K562 (cell line): ENCODE results near the gene SEC14L5. TPM values are rescaled to one million over a fixed set of nuclear protein-coding genes. Genes with fewer than 3 reads are reported as not detected.

ENCODE experiments used
- ATAC-seq: fragments of 200-7000 bp; cut with Tn5 transposase; 3 replicates; pipeline ENCODE4 v1.9.1; 2020; ENCODE audit warnings: moderate library complexity
- BruUV-seq: library from RNA; stranded (reverse); fragments of 400-500 nt; replicated peaks from 2 replicates; lab custom pipeline; 2021; lab: Mats Ljungman, UMichigan
- CTCF ChIA-PET: fragments of 300-600 bp; formaldehyde crosslinking; extraction: SDS; loops from one replicate; lab custom pipeline; 2021; ENCODE audit warnings: low intra/inter-chr PET ratio; lab: Yijun Ruan, JAX
- POLR2A ChIA-PET: fragments of 300-600, 350-650 bp; sonication (Branson Sonifier 250); formaldehyde crosslinking; extraction: SDS; loops from one replicate; lab custom pipeline; 2021; ENCODE audit warnings: antibody characterized with exemption, inconsistent platforms; lab: Yijun Ruan, JAX
- DNase-seq, 4 experiments: peaks; one replicate each; pipeline versions ENCODE4 v3.0.0 to v3.0.0-alpha.2; 2011 to 2018; ENCODE audit warnings: low spot score in 3 of 4, mixed read lengths in 3 of 4; ENCODE audit errors: extremely low read depth in 1 of 4
- FAIRE-seq: peaks from 2 replicates; lab custom pipeline; 2011; peaks lifted over from hg19 to GRCh38; lab: Jason Lieb, UNC
- H2AFZ ChIP-seq: 2 replicates; pipeline ENCODE4 v1.6.0; 2011; ENCODE audit warnings: low read depth, low read length, control low read depth, inconsistent platforms
- H3K27ac ChIP-seq: fragments of 200-600 bp; 3 replicates; pipeline ENCODE4 v1.8.0; 2011; ENCODE audit warnings: low read depth, mild to moderate bottlenecking, control low read depth, inconsistent platforms, low read length, moderate library complexity, mixed read lengths; ENCODE audit errors: extremely low read depth
- H3K27me3 ChIP-seq, 2 experiments: fragments of 300-600 bp in 1 of 2; 2 replicates in 1 of 2; 3 replicates in 1 of 2; pipeline versions ENCODE4 v1.6.0 to v1.8.0; 2011; ENCODE audit warnings: inconsistent platforms in 2 of 2, low read length in 2 of 2, mild to moderate bottlenecking in 1 of 2, mixed read lengths in 1 of 2, moderate library complexity in 1 of 2; ENCODE audit not compliant: control insufficient read depth in 2 of 2, insufficient read depth in 2 of 2
- H3K36me3 ChIP-seq: fragments of 300-600 bp; 3 replicates; pipeline ENCODE4 v1.8.0; 2011; ENCODE audit warnings: mild to moderate bottlenecking, low read length, inconsistent platforms; ENCODE audit not compliant: control insufficient read depth, insufficient read depth
- H3K4me1 ChIP-seq, 2 experiments: fragments of 200-600 bp in 1 of 2; replicated peaks in 1 of 2; 2 replicates in 1 of 2; 3 replicates in 1 of 2; pipeline versions ENCODE4 v1.5.1 to v1.8.0; 2011; ENCODE audit warnings: inconsistent platforms in 2 of 2, low read length in 2 of 2, mild to moderate bottlenecking in 1 of 2, mixed read lengths in 1 of 2, moderate library complexity in 1 of 2; ENCODE audit not compliant: control insufficient read depth in 2 of 2, insufficient read depth in 2 of 2
- H3K4me2 ChIP-seq: 2 replicates; pipeline ENCODE4 v1.6.1; 2011; ENCODE audit warnings: low read length, control low read depth, inconsistent platforms, mixed read lengths; ENCODE audit not compliant: insufficient read depth
- H3K4me3 ChIP-seq: fragments of 200-600 bp; sonication (generic), shearing (Covaris generic); 2 replicates; pipeline ENCODE4 v1.5.1; 2016; ENCODE audit warnings: control low read depth, inconsistent platforms
- H3K79me2 ChIP-seq: fragments of 200-600 bp; 3 replicates; pipeline ENCODE4 v1.8.0; 2011; ENCODE audit warnings: low read length, inconsistent platforms; ENCODE audit not compliant: control insufficient read depth, insufficient read depth
- H3K9ac ChIP-seq, 2 experiments: 2 replicates each; pipeline versions ENCODE4 v1.6.0 to v1.6.1; 2011; ENCODE audit warnings: low read depth in 2 of 2, low read length in 2 of 2, control low read depth in 1 of 2, inconsistent platforms in 1 of 2, mild to moderate bottlenecking in 1 of 2, mixed read lengths in 1 of 2; ENCODE audit not compliant: insufficient read depth in 1 of 2
- H3K9me1 ChIP-seq: one replicate; pipeline ENCODE4 v1.6.0; 2011; ENCODE audit warnings: inconsistent platforms, mild to moderate bottlenecking, low read length, moderate library complexity; ENCODE audit not compliant: control insufficient read depth, insufficient read depth
- H3K9me3 ChIP-seq: replicated peaks from 2 replicates; pipeline ENCODE4 v1.5.1; 2011; ENCODE audit warnings: low read depth, low read length, inconsistent platforms; ENCODE audit not compliant: control insufficient read depth, insufficient read depth
- H4K20me1 ChIP-seq: replicated peaks from 2 replicates; pipeline ENCODE4 v1.6.1; 2011; ENCODE audit warnings: low read length, inconsistent platforms, mixed read lengths; ENCODE audit not compliant: control insufficient read depth, insufficient read depth
- EHMT2 ChIP-seq: fragments of 450-650 bp; IDR thresholded peaks from 2 replicates; pipeline ENCODE4 v1.6.1; 2018; ENCODE audit warnings: antibody characterized with exemption
- ESRRA ChIP-seq: fragments of 450-650 bp; IDR thresholded peaks from 2 replicates; pipeline ENCODE4 v1.6.1; 2014; ENCODE audit warnings: low read depth, mild to moderate bottlenecking, moderate library complexity, borderline replicate concordance
- ETS2 ChIP-seq: IDR thresholded peaks from 2 replicates; pipeline ENCODE4 v1.6.1; 2016; ENCODE audit warnings: borderline replicate concordance, missing genetic modification characterization, mild to moderate bottlenecking, moderate library complexity, missing compliant biosample characterization; ENCODE audit not compliant: poor library complexity, severe bottlenecking
- TAF9B ChIP-seq: fragments of 450-650 bp; IDR thresholded peaks from 2 replicates; pipeline ENCODE4 v1.6.1; 2018; ENCODE audit warnings: mild to moderate bottlenecking; ENCODE audit not compliant: partially characterized antibody
- ZNF280B ChIP-seq: fragments of 250-450 bp; sonication (Bioruptor Pico); IDR thresholded peaks from 2 replicates; pipeline ENCODE4 v1.5.1; 2021; ENCODE audit warnings: mild to moderate bottlenecking
- ZNF384 ChIP-seq: IDR thresholded peaks from 2 replicates; pipeline ENCODE4 v1.6.1; 2012; ENCODE audit warnings: low read depth, low read length, improper control_type of control experiment
- ZNF518B ChIP-seq: fragments of 250-450 bp; sonication (Bioruptor Pico); IDR thresholded peaks from 2 replicates; pipeline ENCODE4 v1.5.0; 2021; ENCODE audit warnings: mild to moderate bottlenecking, moderate library complexity
- ZNF583 ChIP-seq: fragments of 250-450 bp; sonication (Bioruptor Pico); IDR thresholded peaks from 2 replicates; pipeline ENCODE4 v1.4.0; 2020
- WGBS: fragments of 100-300 bp; shearing (Covaris generic); methylation state at CpG from one replicate; pipeline ENCODE4 v1.1.6; 2016; ENCODE audit warnings: low coverage, mixed read lengths; ENCODE audit not compliant: insufficient coverage; ENCODE audit errors: missing lambda C conversion rate; 5-methylcytosine and 5-hydroxymethylcytosine counted together
- in situ Hi-C: fragments of 300-500 bp; cut with MboI; formaldehyde crosslinking; loops from 4 replicates; pipeline ENCODE4 v1.15.0; 2018; ENCODE audit warnings: inconsistent platforms, mixed read lengths
- intact Hi-C: fragments of 100-400 bp; cut with micrococcal nuclease; formaldehyde crosslinking; loops from 2 replicates; pipeline ENCODE4 v1.14.2; 2022
- polyA plus RNA-seq, 8 experiments: library from polyadenylated mRNA; depleted of rRNA in 4 of 8; stranded (reverse) in 5 of 8; unstranded in 3 of 8; fragments of >200 nt; fragmentation: Nextera tagmentation in 2 of 8; fragmentation: Illumina TruSeq in 1 of 8; extraction: Ambion mirVana in 2 of 8; extraction: Trizol in 1 of 8; gene quantifications; 2 replicates each; pipeline versions ENCODE4 v1.2.1 to v1.2.3, GENCODE V29; 2011 to 2014; ENCODE audit warnings: inconsistent platforms in 1 of 8, missing spikeins in 1 of 8
- total RNA-seq, 7 experiments: library from RNA; depleted of rRNA in 6 of 7; stranded (reverse); fragments of >200 nt in 6 of 7; fragmentation: Illumina TruSeq in 2 of 7; extraction: Trizol in 2 of 7; gene quantifications; 2 replicates each; pipeline versions ENCODE4 v1.2.1 to v1.2.3, GENCODE V29; 2011 to 2021; ENCODE audit warnings: low replicate concordance in 1 of 7

SEC14L5 gene
- total and polyA plus RNA-seq, 9 of the 15 experiments (the other 6 are each of a cell fraction or from before 2014, with no cell fraction given), result 0.11 TPM; not detected in 8

- TF ChIP-seq ZNF518B (no peak), ZNF280B (CRISPR knock-in tag) (no peak), ZNF384 (no peak), ETS2 (tag) (no peak), ZNF583 (CRISPR knock-in tag) (no peak)
Observed at GRCh38 chr16:4976611-4977145, 18.5 kb downstream of the SEC14L5 start (continued).

GRCh38 chr16:4979164-4979563 is 21.0 kb downstream of the SEC14L5 start:
- DNase-seq (no peak), ATAC-seq (peak; percentile 38; the same call in 2 of the 3 replicates), FAIRE-seq (no peak)
- Histone ChIP-seq H3K9ac (no peak overlapping the region), H3K27ac (no peak overlapping the region), H3K9me3 (no peaks in the 10 kb centered on the region), H3K4me2 (no peak overlapping the region; the same call in 1 of the 2 replicates), H2AFZ (no peak overlapping the region), H3K9me1 (no peaks in the 10 kb centered on the region), H3K36me3 (no peaks in the 10 kb centered on the region), H4K20me1 (0 out of 2 replicates have a peak, but pooled peaks cover 7% of the 10 kb centered on the region), H3K4me3 (no peak overlapping the region), H3K4me1 (peaks cover 5 to 8% of the 10 kb centered on the region in 2 experiments; a peak in 4 of 5 replicates), H3K27me3 (peaks cover 11 to 33% of the 10 kb centered on the region in 2 experiments; a peak in 3 of 5 replicates), H3K79me2 (no peaks in the 10 kb centered on the region)
- ChIA-PET POLR2A (no interaction called here), CTCF (no interaction called here)
- intact Hi-C loops (no loop called here), in situ Hi-C loops (no loop called here)
- 18% methylated on average over 7 of the region's 7 CpGs for WGBS
- TF ChIP-seq ESRRA, result no peak
- no peak for TF ChIP-seq EHMT2
- no peak for TF ChIP-seq TAF9B
- no TSS peak for BruUV-seq
